Measurements from ENCODE around the gene CNNM3. TPM values are rescaled to one million over a fixed set of nuclear protein-coding genes. Genes with fewer than 3 reads are reported as not detected.
"Not testable (repeated sequence)": the region's sequence is repeated elsewhere in the genome, so short reads cannot be mapped to it uniquely, and the experiment has no call there.

The CNNM3 gene
- total and polyA plus RNA-seq, 2 experiments from 2014 or later = 0.98 to 5.0 TPM

GRCh38 chr2:96801005-96801785 is 14.9 kb upstream of the CNNM3 start:
- H3K4me2 ChIP-seq (ENCODE audit: unreplicated experiment) = no peak overlapping the region
- no peaks in the 10 kb centered on the region for H4K20me1 ChIP-seq (ENCODE audit: insufficient read depth)
- no peak overlapping the region for H2AFZ ChIP-seq
- H3K27me3 ChIP-seq (replicated peaks; ENCODE audit: insufficient read depth) = no peaks in the 10 kb centered on the region
- H3K36me3 ChIP-seq (ENCODE audit: low read depth) = no peaks in the 10 kb centered on the region
- no peak overlapping the region for H3K9ac ChIP-seq
- no peaks in the 10 kb centered on the region for H3K79me2 ChIP-seq (ENCODE audit: insufficient read depth)
- no peaks in the 10 kb centered on the region for H3K4me1 ChIP-seq (ENCODE audit: insufficient read depth)
- no peak overlapping the region for H3K4me3 ChIP-seq
- H3K9me3 ChIP-seq (ENCODE audit: low read depth) = no peaks in the 10 kb centered on the region
- TF ChIP-seq EZH2phosphoT487 (IDR thresholded peaks at IDR 0.05; ENCODE audit: insufficient read depth, low read depth) (no peak), EZH2 (IDR thresholded peaks at IDR 0.05; ENCODE audit: insufficient read depth, poor library complexity, severe bottlenecking) (no peak)
- H3F3A ChIP-seq (ENCODE audit: insufficient read depth) = no peaks in the 10 kb centered on the region
- H3K9me2 ChIP-seq (ENCODE audit: insufficient read depth) = no peaks in the 10 kb centered on the region
- no peak overlapping the region for H3K27ac ChIP-seq
- in situ Hi-C loops (cut with MboI) = no loop called here
- DNase-seq = peak; percentile 60
- WGBS, 2 experiments (ENCODE audit: low coverage in 1 of 2, low lambda C conversion rate in 2 of 2, missing lambda C conversion rate in 2 of 2) = 62 to 63% methylated on average over 14 to 15 of the region's 15 CpGs

- H3K4me3 ChIP-seq = no peak overlapping the region
- H3K79me2 ChIP-seq (ENCODE audit: insufficient read depth) = no peaks in the 10 kb centered on the region
- H3K27me3 ChIP-seq (replicated peaks; ENCODE audit: insufficient read depth) = no peaks in the 10 kb centered on the region
- H3K9me3 ChIP-seq (ENCODE audit: low read depth) = no peaks in the 10 kb centered on the region
- no peaks in the 10 kb centered on the region for H3K9me2 ChIP-seq (ENCODE audit: insufficient read depth)
- no peak overlapping the region for H3K9ac ChIP-seq
- no peaks in the 10 kb centered on the region for H3K4me1 ChIP-seq (ENCODE audit: insufficient read depth)
- H3K36me3 ChIP-seq (ENCODE audit: low read depth) = no peaks in the 10 kb centered on the region
- no peak overlapping the region for H3K27ac ChIP-seq
- H2AFZ ChIP-seq = no peak overlapping the region
- no peak for TF ChIP-seq EZH2phosphoT487 (IDR thresholded peaks at IDR 0.05; ENCODE audit: insufficient read depth, low read depth)
- no peak for TF ChIP-seq EZH2 (IDR thresholded peaks at IDR 0.05; ENCODE audit: insufficient read depth, poor library complexity, severe bottlenecking)
- no peak overlapping the region for H3K4me2 ChIP-seq (ENCODE audit: unreplicated experiment)
- H4K20me1 ChIP-seq (ENCODE audit: insufficient read depth) = no peaks in the 10 kb centered on the region
- no peaks in the 10 kb centered on the region for H3F3A ChIP-seq (ENCODE audit: insufficient read depth)
- no peak for DNase-seq
- WGBS, 2 experiments (ENCODE audit: low coverage in 1 of 2, low lambda C conversion rate in 2 of 2, missing lambda C conversion rate in 2 of 2) = 90 to 93% methylated on average over 10 of the region's 10 CpGs
- in situ Hi-C loops (cut with MboI) = no loop called here
Measured at GRCh38 chr2:96801786-96802595, 14.1 kb upstream of the CNNM3 start.

- no peak overlapping the region for H3K4me2 ChIP-seq (ENCODE audit: unreplicated experiment)
- H2AFZ ChIP-seq = no peak overlapping the region
- no peaks in the 10 kb centered on the region for H3K36me3 ChIP-seq (ENCODE audit: low read depth)
- in situ Hi-C loops (cut with MboI) = no loop called here
- H3F3A ChIP-seq (ENCODE audit: insufficient read depth) = no peaks in the 10 kb centered on the region
- 94 to 99% methylated on average over 7 of the region's 7 CpGs for WGBS, 2 experiments (ENCODE audit: low coverage in 1 of 2, low lambda C conversion rate in 2 of 2, missing lambda C conversion rate in 2 of 2)
- H3K9me2 ChIP-seq (ENCODE audit: insufficient read depth) = no peaks in the 10 kb centered on the region
- no peak overlapping the region for H3K27ac ChIP-seq
- no peak overlapping the region for H3K4me3 ChIP-seq
- no peaks in the 10 kb centered on the region for H3K9me3 ChIP-seq (ENCODE audit: low read depth)
- H3K9ac ChIP-seq = no peak overlapping the region
- no peaks in the 10 kb centered on the region for H3K27me3 ChIP-seq (replicated peaks; ENCODE audit: insufficient read depth)
- H4K20me1 ChIP-seq (ENCODE audit: insufficient read depth) = no peaks in the 10 kb centered on the region
- no peaks in the 10 kb centered on the region for H3K4me1 ChIP-seq (ENCODE audit: insufficient read depth)
- H3K79me2 ChIP-seq (ENCODE audit: insufficient read depth) = no peaks in the 10 kb centered on the region
- DNase-seq = no peak
- TF ChIP-seq EZH2 (IDR thresholded peaks at IDR 0.05; ENCODE audit: insufficient read depth, poor library complexity, severe bottlenecking) = no peak
- no peak for TF ChIP-seq EZH2phosphoT487 (IDR thresholded peaks at IDR 0.05; ENCODE audit: insufficient read depth, low read depth)
Measured at GRCh38 chr2:96802721-96803120, 13.3 kb upstream of the CNNM3 start.

GRCh38 chr2:96804986-96805385 is 11.1 kb upstream of the CNNM3 start:
- DNase-seq = no peak
- Histone ChIP-seq H3K27me3 (replicated peaks; ENCODE audit: insufficient read depth) (no peaks in the 10 kb centered on the region), H3K9me3 (ENCODE audit: low read depth) (no peaks in the 10 kb centered on the region), H3K27ac (no peak overlapping the region), H3K4me3 (no peak overlapping the region), H3F3A (ENCODE audit: insufficient read depth) (no peaks in the 10 kb centered on the region), H3K9ac (no peak overlapping the region), H3K4me1 (ENCODE audit: insufficient read depth) (no peaks in the 10 kb centered on the region), H3K4me2 (ENCODE audit: unreplicated experiment) (no peak overlapping the region), H3K9me2 (ENCODE audit: insufficient read depth) (no peaks in the 10 kb centered on the region), H2AFZ (no peak overlapping the region), H4K20me1 (ENCODE audit: insufficient read depth) (no peaks in the 10 kb centered on the region), H3K36me3 (ENCODE audit: low read depth) (no peaks in the 10 kb centered on the region), H3K79me2 (ENCODE audit: insufficient read depth) (no peaks in the 10 kb centered on the region)
- in situ Hi-C loops (cut with MboI) = no loop called here
- TF ChIP-seq EZH2phosphoT487 (IDR thresholded peaks at IDR 0.05; ENCODE audit: insufficient read depth, low read depth) (no peak), EZH2 (IDR thresholded peaks at IDR 0.05; ENCODE audit: insufficient read depth, poor library complexity, severe bottlenecking) (no peak)

- H3K4me2 ChIP-seq (ENCODE audit: unreplicated experiment); H3K79me2 ChIP-seq (ENCODE audit: insufficient read depth); H4K20me1 ChIP-seq (ENCODE audit: insufficient read depth); H3K27ac ChIP-seq; H3K4me1 ChIP-seq (ENCODE audit: insufficient read depth); H3F3A ChIP-seq (ENCODE audit: insufficient read depth); in situ Hi-C loops (cut with MboI); H3K27me3 ChIP-seq (replicated peaks; ENCODE audit: insufficient read depth); H3K36me3 ChIP-seq (ENCODE audit: low read depth); H3K9me2 ChIP-seq (ENCODE audit: insufficient read depth); H3K9me3 ChIP-seq (ENCODE audit: low read depth); H3K4me3 ChIP-seq; H3K9ac ChIP-seq; DNase-seq; H2AFZ ChIP-seq: not testable (repeated sequence)
- 87 to 93% methylated on average over 2 to 19 of the region's 20 CpGs for WGBS, 2 experiments (ENCODE audit: low coverage in 1 of 2, low lambda C conversion rate in 2 of 2, missing lambda C conversion rate in 2 of 2)
Measured at GRCh38 chr2:96805946-96806345, 10.1 kb upstream of the CNNM3 start.
